Umbilical cord (tissue), 2 donors: ENCODE measurements around the gene NSG1. TPM values are rescaled to one million over a fixed set of nuclear protein-coding genes. Genes with fewer than 3 reads are reported as not detected.
"Not testable (repeated sequence)": the region's sequence is repeated elsewhere in the genome, so short reads cannot be mapped to it uniquely, and the experiment has no call there.

Experiments
- DNase-seq: peaks from one replicate; pipeline ENCODE4 v3.0.0-alpha.2; 2015; ENCODE audit warnings: low spot score
- total RNA-seq: library from RNA; depleted of rRNA; stranded (reverse); fragments of >200 nt; gene quantifications from one replicate; pipeline ENCODE4 v1.2.3, GENCODE V29; 2014; ENCODE audit warnings: low replicate concordance; ENCODE audit not compliant: insufficient read depth

The NSG1 gene
- total RNA-seq, 1 donor from 2014 or later, result 17.6 TPM

DNA sequence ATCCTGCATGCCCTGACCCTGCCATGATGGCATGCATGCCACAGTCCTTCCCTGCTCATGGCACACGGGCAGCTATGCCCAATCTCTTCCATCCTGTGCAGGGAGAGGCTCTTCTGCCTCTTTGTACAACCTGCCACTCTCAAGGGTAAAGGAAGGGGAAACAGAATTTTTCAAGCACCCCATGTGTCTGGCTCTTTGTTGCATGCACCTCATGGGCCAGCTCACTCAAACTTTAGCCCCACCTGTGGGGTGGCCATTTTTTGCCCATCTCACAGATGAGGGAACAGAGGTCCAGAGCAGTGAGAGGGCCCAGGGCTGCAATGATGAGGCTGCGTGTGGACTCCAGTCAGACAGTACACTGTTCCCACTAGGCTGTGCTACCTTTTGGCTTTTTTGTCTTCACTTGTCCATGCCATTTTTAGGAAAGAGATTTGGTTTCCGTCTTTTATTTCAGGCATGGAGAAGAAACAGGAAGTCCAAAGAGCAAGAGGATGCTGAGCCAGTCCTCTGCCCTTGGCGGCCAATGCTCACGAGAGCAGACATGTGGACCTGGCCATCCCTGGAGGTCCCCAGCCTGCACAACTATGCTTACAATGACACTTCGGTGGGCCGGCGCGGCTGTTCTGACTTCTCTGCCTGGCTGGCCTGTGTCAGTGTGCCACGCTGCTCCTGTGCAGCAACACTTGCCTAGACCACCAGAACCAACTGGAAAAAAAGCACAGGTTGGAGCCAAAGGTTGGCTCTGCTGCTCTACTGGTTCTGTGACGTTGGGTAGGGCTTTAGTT lies 45.6 kb downstream of the NSG1 start:
- no peak for DNase-seq

DNA sequence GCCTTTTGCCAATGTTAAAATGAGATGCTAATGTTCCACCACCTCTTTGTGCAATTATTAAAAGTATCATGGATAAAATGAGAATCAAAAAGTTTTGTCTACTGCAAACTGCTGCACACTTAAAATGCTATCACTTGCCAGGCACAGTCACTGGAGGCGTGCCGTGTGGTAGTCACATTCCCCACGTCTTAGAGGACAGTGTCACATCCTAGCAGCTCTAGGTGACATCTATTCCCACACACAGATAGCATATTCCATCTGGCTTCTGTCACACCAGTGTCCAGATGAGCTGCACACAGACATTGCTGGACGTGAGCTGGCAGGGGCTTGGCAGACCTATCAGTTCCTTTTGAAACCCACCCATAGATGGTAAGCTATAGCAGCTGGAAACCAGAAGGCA lies 47.0 kb downstream of the NSG1 start:
- no peak for DNase-seq

DNA sequence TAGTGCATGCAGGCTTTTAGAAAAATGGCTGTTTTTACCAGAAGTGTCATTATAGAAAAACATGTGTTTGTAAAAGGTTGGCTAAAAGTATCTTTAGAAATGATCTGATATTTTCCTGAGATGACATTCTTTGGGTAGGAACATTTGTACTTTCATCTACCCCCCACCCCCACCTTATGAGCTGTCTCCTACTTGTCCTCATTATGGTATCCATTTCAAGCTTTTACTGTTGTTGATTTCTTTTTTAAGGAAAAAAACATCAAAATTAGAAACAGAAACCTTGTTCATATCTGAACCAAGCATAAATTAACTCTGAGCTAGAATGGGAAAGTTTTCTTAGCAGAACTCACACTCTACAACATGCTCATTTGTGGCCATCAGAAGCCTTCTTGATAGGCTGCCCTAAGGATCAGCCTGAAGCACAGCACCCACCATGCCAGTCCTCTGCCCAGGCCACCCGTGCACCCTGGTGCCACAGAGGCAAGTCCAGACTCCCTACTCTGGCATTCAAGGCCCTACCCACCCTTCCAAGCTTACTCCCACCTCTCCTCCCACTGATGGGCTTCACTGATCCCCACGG lies 49.4 kb downstream of the NSG1 start:
- no peak for DNase-seq

DNA sequence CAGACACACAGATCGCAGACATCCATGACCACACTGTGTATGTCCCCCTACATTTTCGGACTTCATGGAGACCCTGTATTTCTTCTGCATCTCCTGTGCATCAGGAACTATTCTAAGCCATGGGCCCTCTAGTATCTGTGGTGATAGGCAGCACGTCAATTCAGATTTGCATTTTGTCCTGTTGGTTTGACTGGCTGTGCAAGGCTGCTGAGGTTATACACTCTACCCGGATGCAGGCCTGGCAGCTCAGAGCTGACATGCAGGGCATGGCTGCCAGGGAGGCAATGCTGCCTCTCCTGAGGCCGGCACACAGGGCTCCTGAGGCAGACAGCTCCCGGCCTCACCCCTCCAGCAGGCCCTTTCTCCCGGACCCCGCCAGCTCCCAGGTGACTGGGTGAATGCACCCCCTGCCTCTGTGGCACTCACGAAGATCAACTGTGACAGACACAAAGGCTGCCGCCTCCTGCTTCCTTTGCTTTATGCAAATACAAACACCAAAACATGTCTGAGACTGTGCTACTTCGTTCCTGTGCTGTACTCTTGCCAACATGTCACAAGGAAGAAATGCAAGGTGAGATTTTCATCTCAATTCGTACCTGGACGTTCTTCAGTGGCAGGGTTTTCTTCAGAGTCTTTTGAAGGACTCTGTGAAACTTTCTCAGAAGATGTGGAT lies 51.0 kb downstream of the NSG1 start:
- DNase-seq, result no peak

DNA sequence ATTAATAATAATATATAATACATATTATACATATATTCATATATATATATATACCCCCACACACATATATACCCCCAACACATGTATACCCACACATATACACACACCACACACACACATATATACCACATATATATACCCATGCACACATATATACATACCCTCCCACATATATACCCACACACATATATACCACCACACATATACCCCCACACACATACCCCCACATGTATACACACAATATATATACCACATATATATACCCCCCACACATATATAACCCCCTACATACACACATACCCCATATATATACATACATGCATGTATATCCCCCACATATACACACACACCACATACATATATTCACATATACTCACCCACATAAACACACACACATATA lies 52.0 kb downstream of the NSG1 start:
- DNase-seq, result no peak

DNA sequence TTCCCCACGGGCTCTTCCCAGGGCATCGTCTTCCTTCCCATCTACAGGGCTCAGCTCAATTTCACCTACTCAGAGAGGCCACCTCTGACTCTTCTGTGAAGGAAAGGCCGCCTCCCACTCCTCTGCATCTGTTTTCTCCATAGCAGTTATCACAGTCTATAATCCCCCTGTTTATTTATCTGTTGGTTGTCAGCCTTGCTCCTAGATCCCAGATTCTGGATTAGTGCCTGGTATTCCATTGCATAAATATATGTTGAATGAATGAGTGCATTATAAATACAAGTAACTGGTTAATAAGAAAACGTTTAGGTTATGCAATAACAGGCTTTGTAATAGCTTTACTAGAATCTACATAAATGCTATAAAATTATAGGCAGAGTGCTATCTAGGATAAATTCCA lies 52.9 kb downstream of the NSG1 start:
- DNase-seq, result peak; percentile 14

DNA sequence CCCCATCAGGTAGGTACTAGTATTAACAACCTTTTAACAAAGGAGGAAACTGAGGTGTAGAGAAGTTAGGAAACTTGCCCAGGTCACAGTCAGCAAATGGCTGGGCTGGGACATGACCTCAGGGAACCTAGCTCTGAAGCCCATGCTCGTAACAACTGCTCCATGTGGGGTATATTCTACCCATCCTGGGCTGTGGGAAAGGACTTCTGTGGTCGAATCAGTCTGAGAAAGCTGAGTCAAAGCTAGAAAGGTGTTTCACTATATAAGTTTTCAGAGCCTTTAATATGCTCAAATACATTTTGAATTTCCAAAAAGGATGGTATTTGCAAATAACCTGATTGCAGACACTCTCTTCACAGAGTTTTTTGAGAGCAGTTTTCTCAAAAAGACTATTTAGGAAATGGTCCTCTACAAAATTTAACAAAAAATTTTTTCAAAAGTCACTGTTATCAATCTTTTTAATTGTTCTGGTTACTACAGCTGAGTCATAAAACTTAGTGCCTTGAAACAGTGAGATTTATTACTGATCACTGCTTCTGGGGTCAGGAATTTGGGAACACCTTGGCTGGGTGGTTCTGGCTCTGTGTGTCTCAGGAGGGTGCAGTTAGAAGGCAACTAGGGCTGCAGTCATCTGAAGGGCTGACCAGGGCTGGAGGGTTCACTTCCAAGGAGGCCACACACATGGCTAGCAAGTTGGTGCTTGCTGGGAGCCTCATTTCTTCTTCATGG lies 53.6 kb downstream of the NSG1 start:
- DNase-seq, result no peak

DNA sequence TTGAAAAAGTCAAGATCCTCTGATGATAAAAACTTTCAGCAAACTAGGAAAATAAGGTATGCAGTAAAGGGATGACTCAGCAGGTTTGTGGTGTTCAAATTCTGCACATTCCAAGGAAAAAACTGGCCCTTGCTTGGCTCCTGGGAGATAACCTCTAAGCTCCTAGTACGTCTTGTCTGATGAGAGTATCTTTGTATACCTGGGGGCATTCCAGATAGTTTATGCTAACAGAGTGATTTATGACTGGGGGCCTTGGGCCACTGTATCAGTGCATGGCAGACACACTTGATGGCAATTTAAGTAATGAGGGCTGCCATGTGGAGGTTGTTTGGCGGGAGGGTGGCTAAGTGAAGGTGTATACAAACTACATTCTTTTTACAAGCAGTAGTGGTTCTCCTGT lies 56.9 kb downstream of the NSG1 start:
- peak; percentile 14 for DNase-seq

DNA sequence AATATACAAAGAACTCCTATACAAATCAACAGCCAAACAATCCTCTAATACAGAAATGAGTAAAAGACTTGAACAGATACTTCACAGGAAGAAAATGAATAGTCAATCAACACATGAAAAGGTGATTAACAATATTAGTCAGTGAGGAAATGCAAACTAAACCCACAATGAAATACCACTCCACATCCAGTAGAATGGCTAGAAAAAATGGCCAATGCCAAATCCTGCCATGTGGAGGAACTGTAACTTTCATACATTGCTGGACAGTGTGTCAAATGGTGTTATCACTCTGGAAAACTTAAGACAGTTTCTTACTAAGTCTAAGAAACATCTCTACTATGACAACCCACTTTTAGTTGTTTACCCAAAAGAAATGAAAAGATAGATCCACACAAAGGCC lies 59.5 kb downstream of the NSG1 start:
- no peak for DNase-seq

DNA sequence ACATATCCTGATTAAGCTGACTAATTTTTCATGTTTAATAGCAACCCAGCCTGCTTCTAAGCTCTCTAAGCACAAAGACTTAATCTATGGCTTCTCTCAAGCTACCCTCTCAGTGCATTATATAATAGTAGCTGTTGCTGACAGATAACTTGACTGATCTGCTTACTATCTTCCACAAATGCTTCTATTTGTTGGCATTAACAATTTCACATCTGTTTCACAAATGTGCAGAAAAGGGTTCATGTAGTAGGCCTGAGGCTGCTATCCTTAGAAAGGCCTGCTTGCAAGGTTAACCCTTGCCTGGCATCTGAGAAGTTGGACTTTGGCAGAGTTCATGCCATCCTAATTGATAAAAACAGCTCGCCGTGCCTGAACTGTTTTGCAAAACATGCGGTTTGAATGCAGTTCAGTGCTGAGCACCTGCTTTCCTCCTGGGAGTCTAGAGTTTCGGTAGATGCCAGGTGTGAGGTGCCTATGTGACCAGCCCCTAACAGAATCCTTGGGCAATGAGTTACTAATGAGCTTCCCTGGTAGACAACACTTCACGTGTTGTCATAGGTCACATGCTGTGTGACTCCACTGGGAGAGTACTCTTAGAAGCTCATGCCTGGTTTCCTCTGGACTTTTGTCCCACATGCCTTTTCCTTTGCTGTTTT lies 68.4 kb downstream of the NSG1 start:
- DNase-seq, result peak; percentile 38

DNA sequence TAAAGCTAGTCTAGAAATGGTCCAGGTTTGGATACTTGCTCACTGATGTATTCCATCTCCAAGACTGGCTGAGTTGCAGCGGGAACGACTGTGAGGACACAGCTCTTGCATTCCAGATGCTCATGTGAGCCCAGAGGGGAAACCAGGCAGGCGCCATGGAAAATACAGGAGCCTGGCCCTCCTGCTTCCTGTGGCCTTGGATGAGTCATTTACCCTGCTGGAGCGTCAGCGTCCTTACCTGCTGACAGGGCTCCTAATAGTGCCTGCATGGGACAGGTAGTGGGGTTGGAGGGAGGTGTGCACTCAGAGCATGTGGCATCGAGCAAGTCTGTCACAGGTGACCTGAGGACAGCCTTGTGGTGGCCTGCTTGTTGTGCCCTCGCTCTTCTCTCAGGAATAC lies 69.4 kb downstream of the NSG1 start:
- no peak for DNase-seq

DNA sequence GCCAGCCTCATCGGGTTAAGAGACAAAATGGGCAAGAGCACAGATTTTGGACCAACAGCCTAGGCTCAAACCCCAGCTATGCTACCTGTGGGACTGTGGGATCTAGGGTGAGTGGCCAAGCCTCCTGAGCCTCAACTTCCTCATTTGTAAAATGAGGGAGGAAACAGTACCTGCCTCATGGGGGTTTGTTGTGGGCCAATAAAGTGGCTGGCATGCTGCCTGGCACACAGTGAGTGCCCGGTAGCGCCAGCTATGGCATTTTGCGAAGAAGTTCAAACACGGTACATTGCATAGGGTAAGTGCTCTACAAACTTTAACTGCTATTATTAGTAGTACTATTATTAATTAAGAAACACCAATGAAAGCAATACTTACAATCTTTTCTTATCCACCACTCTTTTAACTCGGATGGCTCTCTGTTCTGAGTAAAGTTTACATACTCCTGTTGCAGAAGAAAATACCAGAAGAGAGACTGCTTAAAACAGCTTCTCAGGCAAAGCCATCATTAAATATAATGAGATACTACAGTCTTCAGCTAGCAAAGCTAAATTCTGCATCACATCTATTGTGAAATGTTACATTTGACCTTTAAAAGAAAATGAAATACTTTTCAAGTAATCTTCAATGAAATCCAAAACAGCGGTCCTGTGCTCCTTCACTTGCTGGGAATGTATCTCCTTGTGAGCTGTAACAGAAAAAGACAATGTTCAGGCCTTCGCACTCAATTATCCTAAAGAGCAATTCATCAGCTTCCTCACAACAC lies 70.1 kb downstream of the NSG1 start:
- DNase-seq, result no peak

DNA sequence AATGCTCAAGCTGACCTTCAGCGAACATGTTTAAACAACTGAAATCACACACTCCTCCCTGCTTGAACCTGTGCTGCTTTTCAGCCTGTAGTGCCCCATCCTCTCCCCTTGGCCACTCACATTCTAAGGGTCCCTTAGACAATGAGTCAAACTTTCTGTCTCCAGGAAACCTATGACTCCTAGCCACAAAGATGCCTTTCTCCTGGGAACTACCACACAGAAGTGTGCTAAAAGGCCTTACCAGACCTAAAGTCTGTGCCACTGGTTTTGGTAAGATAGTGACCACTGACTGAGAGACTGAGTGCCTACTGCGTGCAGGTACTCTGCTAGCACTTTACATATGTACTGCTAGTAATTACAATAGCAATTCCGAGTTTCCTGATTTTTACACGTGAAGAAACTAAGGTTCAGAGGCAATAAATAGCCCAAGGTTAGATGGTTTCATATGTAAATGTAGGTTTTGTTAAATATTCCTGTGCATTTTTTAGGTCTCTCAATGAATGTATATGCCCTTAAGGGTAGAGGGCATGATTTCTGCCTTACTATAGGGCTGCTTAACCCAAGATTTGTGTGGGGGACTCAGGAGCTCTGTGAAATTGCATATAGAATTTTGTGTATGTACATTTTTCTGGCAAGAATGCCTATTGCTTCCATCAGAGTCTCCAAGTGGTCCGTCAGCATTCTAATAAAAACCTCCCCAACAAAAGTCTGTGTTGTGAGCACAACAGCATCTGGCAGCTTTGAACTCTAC lies 71.1 kb downstream of the NSG1 start:
- DNase-seq, result no peak

DNA sequence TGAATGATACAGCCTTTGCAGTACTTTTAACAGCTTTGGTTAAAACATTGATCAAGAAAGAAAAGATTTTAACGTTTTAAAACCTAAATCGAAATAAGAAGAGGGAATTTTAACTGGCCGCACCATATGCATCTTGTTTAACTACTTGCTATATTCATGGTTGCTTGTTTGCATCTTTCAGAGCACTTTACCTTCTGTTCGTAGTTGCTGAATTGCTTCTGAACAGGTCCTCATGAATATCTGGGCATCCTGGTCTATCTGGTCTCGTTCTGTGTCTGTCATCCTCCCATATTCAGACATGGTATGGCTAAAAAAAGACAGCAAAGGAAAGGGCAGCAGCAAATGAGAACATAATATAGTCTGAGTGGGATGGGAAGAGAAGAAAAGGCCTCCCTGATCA lies 72.3 kb downstream of the NSG1 start:
- DNase-seq, result no peak

DNA sequence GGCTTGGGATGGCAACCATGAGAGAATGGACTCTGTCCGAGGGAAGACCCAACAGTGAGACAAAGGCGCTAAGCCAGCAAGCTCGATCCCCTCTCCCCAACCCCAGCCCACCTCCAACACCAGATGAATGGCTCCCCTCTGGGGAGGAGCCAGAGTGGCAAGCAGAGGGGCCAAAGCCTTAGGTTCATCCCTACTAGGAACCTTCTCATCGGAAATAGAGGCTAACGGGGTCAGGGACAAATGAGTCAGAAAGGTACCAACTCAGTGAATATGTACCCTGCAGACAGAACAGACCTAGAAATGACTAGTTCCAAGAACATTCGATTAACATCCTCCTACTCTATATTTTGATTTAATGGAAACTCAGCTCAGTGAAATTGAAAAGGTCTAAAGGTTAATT lies 73.9 kb downstream of the NSG1 start:
- no peak for DNase-seq

DNA sequence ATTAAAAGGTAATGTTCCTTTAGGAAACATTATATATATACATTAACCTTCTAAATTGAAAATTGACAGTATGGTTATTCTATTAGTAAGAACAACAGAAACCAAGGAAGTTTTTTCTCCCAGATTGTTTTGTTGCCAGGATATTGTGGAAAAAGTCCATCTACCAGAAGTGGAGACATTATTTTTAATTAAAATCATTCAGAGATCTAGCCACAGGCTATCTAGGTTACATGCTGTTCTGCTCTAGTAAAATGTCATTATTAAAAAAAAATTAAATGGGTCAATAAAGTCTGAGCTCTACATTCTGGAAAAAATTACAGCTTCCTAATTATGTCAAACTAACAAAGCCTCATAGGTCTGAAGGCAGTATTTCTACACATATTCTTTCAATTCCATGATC lies 74.3 kb downstream of the NSG1 start:
- DNase-seq, result no peak

DNA sequence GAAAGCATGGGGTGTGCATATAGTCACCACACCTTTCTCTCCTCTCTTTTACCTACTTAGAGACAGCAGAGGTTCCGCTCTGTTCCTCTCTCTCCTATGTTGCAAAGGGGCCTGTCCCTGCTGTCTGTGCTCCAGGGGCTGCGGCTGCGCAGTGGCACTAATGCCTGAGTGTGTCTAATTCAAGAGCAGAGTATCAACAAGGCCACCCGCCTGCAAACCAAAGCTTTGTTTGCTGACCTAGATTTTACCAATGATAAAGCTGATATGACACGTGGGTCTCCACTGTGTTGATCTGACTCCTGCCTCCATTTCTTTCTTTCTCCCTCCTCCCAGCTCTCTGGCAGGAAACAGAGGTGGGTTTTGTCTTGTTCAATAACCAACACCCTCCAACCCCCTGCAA lies 74.9 kb downstream of the NSG1 start:
- no peak for DNase-seq

DNA sequence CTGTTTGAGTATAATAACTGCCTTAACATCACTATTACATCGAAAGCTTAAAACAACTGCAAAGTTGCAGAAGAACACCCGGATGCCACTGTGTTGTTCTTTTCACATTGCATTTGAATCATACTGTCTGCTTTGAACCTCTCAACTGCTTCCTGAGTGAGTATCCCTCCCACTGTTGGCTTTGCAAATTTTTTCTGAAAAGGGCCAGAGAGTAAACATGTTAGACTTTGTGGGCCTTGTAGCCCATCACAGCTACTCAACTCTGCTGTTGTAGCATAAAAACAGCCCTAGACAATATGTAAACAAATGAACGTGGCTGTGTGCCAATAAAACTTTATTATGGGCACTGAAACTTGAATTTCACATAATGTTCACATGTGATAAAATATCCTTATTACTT lies 76.1 kb downstream of the NSG1 start:
- no peak for DNase-seq

DNA sequence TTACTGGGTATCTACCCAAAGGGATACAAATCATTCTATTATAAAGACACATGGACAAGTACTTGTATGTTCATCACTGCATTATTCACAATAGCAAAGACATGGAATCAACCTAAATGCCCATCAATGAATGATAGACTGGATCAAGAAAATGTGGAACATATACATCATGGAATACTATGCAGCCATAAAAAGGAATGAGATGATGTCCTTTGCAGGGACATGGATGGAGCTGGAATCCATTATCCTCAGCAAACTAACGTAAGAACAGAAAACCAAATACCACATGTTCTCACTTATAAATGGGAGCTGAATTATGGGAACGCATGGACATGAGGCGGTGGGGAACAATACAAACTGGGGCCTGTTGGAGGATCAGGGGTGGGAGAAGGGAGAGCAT lies 78.3 kb downstream of the NSG1 start:
- DNase-seq, result not testable (repeated sequence)
